Ascending aorta (tissue), 2 donors: ENCODE measurements around the gene ANKIB1. TPM values are rescaled to one million over a fixed set of nuclear protein-coding genes. Genes with fewer than 3 reads are reported as not detected.
"Not testable (repeated sequence)": the region's sequence is repeated elsewhere in the genome, so short reads cannot be mapped to it uniquely, and the experiment has no call there.

Experiments used
- DNase-seq, 2 donors: peaks; one replicate each; pipeline ENCODE4 v3.0.0-alpha.2; 2019; ENCODE audit warnings: low spot score in 2 of 2
- H3K27ac ChIP-seq, 2 donors: fragments of 200-600 bp; sonication (generic); one replicate each; pipeline ENCODE4 v1.5.1; 2016 to 2017; ENCODE audit warnings: mild to moderate bottlenecking in 1 of 2
- H3K27me3 ChIP-seq: fragments of 200-600 bp; sonication (generic); one replicate; pipeline ENCODE4 v1.5.1; 2017
- H3K36me3 ChIP-seq, 2 donors: fragments of 200-600 bp; sonication (generic); one replicate each; pipeline ENCODE4 v1.5.1; 2016
- H3K4me1 ChIP-seq, 2 donors: fragments of 200-600 bp; sonication (generic); one replicate each; pipeline ENCODE4 v1.5.1; 2016 to 2017; ENCODE audit warnings: mild to moderate bottlenecking in 1 of 2
- H3K4me3 ChIP-seq, 2 donors: fragments of 200-600 bp; sonication (generic); one replicate each; pipeline ENCODE4 v1.5.1; 2016 to 2017; ENCODE audit warnings: mild to moderate bottlenecking in 1 of 2
- H3K9me3 ChIP-seq, 2 donors: fragments of 200-600 bp; sonication (generic); one replicate each; pipeline ENCODE4 v1.5.1; 2016
- intact Hi-C: fragments of 100-400 bp; cut with DNase I; formaldehyde crosslinking; loops from one replicate; pipeline ENCODE4 v1.15.1; 2023
- total RNA-seq: library from RNA; depleted of rRNA; stranded (reverse); fragments of >200 nt; gene quantifications from one replicate; pipeline ENCODE4 v1.1.0, GENCODE V29; 2016
- TF ChIP-seq, protein P1 (sequence below), 3 experiments: fragments of 200-600 bp in 2 of 3; fragments of 450-650 bp in 1 of 3; sonication (generic) in 2 of 3; IDR thresholded peaks; one replicate each; pipeline ENCODE4 v1.5.1; 2016 to 2019; ENCODE audit warnings: antibody characterized with exemption in 3 of 3, mild to moderate bottlenecking in 1 of 3, moderate library complexity in 1 of 3

Gene ANKIB1
- total RNA-seq, 1 donor from 2014 or later = 27.4 TPM

DNA sequence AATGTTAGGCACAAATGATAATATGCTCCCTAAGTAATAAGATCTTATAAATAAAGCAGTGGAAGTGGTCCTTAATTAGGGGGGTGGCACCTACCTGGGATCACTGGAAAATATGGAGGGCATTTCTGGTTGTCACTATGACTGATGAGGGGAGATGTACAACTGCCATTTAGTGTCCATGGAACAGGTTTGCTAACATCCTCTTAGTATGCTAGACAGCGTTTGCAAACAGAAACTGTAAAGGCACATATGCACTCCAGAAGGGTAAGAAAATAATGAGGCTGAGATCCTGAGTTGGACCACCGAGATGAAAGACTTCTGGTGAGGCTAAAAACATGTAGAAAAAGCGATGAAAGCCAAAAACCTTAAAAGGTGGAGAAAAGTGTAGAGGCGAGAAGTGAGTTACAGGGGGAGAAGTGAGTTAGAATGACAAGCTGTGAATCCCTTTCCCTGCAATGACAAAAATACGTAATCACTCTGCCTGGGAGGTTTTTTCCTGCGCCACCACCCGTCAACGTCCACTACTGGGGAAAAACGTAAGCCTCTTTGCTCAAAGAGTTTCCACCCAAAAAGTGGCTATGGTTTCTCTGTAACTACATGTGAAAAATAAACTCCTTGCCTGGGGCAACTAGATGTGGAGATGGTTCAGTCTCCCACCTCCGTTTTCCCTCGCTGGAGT is 827 bp upstream of the ANKIB1 start:
- peak overlapping the region; percentile 90 to 94 for H3K27ac ChIP-seq
- no peak for DNase-seq
- peaks cover 9 to 15% of the 10 kb centered on the region in 2 donors for H3K36me3 ChIP-seq
- TF ChIP-seq, protein P1, sequence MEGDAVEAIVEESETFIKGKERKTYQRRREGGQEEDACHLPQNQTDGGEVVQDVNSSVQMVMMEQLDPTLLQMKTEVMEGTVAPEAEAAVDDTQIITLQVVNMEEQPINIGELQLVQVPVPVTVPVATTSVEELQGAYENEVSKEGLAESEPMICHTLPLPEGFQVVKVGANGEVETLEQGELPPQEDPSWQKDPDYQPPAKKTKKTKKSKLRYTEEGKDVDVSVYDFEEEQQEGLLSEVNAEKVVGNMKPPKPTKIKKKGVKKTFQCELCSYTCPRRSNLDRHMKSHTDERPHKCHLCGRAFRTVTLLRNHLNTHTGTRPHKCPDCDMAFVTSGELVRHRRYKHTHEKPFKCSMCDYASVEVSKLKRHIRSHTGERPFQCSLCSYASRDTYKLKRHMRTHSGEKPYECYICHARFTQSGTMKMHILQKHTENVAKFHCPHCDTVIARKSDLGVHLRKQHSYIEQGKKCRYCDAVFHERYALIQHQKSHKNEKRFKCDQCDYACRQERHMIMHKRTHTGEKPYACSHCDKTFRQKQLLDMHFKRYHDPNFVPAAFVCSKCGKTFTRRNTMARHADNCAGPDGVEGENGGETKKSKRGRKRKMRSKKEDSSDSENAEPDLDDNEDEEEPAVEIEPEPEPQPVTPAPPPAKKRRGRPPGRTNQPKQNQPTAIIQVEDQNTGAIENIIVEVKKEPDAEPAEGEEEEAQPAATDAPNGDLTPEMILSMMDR (IDR thresholded peaks at IDR 0.05) = no peak
- H3K4me3 ChIP-seq = peak overlapping the region; percentile 80 to 99
- no peaks in the 10 kb centered on the region for H3K9me3 ChIP-seq
- no peaks in the 10 kb centered on the region for H3K27me3 ChIP-seq
- peaks cover 0 to 25% of the 10 kb centered on the region in 2 donors for H3K4me1 ChIP-seq
- intact Hi-C loops = loop anchor here (1.0 to 10.0 kb wide), 3 partner anchors 111 to 300 kb away; partner anchors contain the start of genes AKAP9, CYP51A1 and GATAD1

DNA sequence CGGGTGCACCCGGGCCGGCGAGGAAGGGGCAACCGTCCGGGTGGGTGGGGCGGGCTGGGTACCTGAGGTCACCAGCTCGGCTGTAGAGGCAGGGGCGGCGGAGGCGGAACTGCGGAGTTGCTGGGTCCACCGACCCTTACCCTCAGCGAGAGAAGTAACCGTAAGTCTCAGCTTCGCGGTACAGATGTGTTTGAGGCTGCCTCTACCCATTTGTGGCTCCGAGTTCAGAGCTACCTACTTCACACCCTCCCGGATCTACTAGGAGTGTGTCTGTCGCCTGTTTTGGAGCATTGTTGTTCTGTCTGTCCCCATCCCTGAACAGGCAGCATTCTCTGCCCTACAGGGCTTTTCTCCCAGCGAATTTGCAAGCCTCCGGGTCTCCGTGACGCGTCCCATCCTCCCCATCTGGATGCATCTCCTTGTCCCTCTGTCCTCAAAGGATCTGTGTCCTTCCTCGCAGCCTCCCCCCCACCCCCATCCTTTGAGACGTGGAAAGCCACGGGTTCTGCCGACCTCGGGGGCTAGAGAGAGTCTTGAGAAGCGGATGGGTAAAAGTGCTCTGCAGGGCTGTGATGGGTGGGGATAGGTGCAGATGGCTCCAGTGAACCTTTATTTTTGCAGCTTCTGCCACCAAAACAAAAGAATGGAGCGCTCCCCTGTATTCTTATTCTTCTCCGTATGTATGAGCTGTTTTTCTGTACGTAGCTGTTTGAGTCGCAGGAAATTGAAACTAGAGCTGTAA is 757 bp downstream of the ANKIB1 start:
- intact Hi-C loops = loop anchor here (1.0 to 10.0 kb wide), 2 partner anchors 281 to 302 kb away; partner anchors contain the start of gene AKAP9
- H3K4me3 ChIP-seq = peak overlapping the region; percentile 80 to 99
- peak overlapping the region; percentile 90 to 94 for H3K27ac ChIP-seq
- H3K36me3 ChIP-seq = no peaks in the 10 kb centered on the region
- TF ChIP-seq, protein P1 (IDR thresholded peaks at IDR 0.05) = no peak
- peaks cover 0 to 25% of the 10 kb centered on the region in 2 donors for H3K4me1 ChIP-seq
- H3K9me3 ChIP-seq = no peaks in the 10 kb centered on the region
- no peak for DNase-seq
- no peaks in the 10 kb centered on the region for H3K27me3 ChIP-seq

- intact Hi-C loops = loop anchor here (5.0 kb wide), 1 partner anchor 42 kb away; no protein-coding TSS in a partner anchor
- Histone ChIP-seq H3K4me3 (no peak overlapping the region), H3K27ac (no peak overlapping the region), H3K27me3 (no peaks in the 10 kb centered on the region), H3K36me3 (no peaks in the 10 kb centered on the region), H3K4me1 (peaks cover 0 to 20% of the 10 kb centered on the region in 2 donors), H3K9me3 (no peaks in the 10 kb centered on the region)
- TF ChIP-seq, protein P1 (IDR thresholded peaks at IDR 0.05) = no peak
- no peak for DNase-seq
Measured at GRCh38 chr7:92250603-92251002, 4.8 kb downstream of the ANKIB1 start.

DNA sequence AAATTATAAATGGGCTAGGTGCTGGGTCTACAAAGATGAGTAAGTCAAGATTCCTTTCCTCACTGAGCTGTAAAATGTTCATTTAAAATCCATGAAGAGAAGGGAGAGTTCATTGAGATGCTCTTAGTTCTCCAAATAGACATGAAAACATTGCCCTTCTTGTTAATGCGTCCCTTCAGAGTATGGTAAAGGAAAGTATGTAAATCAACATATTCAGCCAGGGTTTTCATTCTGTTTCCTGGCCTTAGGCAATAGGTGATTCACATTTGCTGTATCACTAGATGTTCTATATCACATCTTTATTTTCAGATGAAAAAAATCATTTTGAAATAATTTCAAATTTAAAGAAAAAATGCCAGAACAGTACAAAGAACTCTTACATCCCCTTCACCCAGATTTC is 5.4 kb downstream of the ANKIB1 start:
- H3K4me3 ChIP-seq = no peak overlapping the region
- H3K27ac ChIP-seq = no peak overlapping the region
- TF ChIP-seq, protein P1 (IDR thresholded peaks at IDR 0.05) = no peak
- DNase-seq = no peak
- no peaks in the 10 kb centered on the region for H3K9me3 ChIP-seq
- peaks cover 0 to 23% of the 10 kb centered on the region in 2 donors for H3K4me1 ChIP-seq
- intact Hi-C loops = loop anchor here (5.0 kb wide), 1 partner anchor 41 kb away; no protein-coding TSS in a partner anchor
- H3K36me3 ChIP-seq = no peaks in the 10 kb centered on the region
- no peaks in the 10 kb centered on the region for H3K27me3 ChIP-seq

DNA sequence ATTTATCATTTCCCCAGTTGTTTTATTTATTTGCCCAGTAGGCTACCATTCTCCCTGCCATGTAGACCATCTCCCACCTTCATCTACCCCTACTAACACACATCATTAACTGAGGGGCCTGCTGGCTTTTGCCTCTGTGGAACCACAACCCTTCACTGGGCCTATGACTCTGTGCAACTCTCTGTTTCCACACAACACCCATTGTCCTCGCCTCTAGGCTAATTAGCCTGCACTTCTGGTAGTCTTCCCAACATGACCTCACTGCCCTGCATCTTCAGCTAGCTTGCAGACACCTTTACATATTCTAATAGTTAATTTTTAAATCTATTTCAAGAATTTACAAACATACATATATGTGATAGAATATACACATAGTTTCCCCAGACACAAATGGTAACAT is 7.5 kb downstream of the ANKIB1 start:
- TF ChIP-seq, protein P1 (IDR thresholded peaks at IDR 0.05) = no peak
- DNase-seq = no peak
- no peaks in the 10 kb centered on the region for H3K9me3 ChIP-seq
- H3K27me3 ChIP-seq = no peaks in the 10 kb centered on the region
- no peaks in the 10 kb centered on the region for H3K36me3 ChIP-seq
- H3K27ac ChIP-seq = no peak overlapping the region
- peaks cover 0 to 11% of the 10 kb centered on the region in 2 donors for H3K4me1 ChIP-seq
- intact Hi-C loops = loop anchor here (5.0 kb wide), 1 partner anchor 39 kb away; no protein-coding TSS in a partner anchor
- no peak overlapping the region for H3K4me3 ChIP-seq

DNA sequence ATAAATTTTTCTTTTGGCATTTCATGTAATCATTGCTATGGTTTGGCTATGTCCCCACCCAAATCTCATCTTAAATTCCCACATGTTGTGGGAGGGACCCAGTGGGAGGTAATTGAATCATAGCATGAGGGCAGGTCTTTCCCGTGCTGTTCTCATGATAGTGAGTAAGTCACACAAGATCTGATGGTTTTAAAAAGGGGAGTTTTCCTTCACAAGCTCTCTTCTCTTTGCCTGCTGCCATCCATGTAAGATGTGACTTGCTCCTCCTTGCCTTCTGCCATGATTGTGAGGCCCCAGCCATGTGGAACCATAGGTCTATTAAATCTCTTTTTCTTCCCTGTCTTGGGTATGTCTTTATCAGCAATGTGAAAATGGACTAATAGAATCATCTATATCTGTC is 9.0 kb downstream of the ANKIB1 start:
- DNase-seq, H3K4me1 ChIP-seq, H3K36me3 ChIP-seq, H3K27me3 ChIP-seq, H3K9me3 ChIP-seq: not testable (repeated sequence)
- intact Hi-C loops = loop anchor here (5.0 kb wide), 1 partner anchor 38 kb away; no protein-coding TSS in a partner anchor
- Histone ChIP-seq H3K27ac (peak overlapping the region; percentile 46 to 60), H3K4me3 (peak overlapping the region; percentile 11 to 45)
